GM21619 (cell line): ENCODE measurements around the gene SLC32A1.

Source experiments
- ATAC-seq: cut with Tn5 transposase; IDR thresholded peaks from one replicate; pipeline ENCODE4 v1.9.1; 2021; ENCODE audit not compliant: unreplicated experiment

Gene SLC32A1

DNA sequence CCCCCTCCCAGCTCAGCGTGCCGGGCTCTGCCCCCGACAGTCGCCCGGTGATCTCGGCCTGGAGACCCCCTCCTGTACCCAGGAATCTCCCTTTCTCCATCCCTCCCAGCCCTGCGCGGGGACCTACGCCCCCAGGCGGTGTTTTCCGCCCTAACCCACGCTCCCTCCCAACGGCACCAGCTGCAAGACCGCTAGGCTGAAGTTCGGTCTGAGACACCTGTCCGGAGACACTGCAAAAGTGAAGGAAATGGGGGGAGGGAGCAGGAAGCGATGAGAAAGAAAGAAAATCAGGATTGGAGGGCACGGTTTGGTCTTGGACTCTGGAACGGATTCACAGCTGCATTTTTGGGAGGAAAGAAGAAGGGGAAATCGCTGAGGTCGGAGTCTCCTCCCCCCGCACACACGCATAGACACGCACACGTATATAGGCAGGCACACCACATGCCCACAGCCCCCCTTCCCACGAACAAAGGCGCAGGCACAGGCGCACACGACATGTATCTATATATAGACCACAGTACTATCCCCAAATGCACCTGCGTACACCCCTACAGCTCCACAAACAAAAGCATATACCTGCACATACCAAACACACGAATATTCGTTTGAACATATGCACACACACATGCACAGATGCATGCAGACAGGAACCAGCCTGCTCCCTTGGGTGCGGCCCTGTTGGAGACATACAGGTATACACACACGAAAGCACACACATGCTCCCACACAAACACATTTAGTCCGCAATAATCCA is 1.0 kb downstream of the SLC32A1 start:
- no peak for ATAC-seq

DNA sequence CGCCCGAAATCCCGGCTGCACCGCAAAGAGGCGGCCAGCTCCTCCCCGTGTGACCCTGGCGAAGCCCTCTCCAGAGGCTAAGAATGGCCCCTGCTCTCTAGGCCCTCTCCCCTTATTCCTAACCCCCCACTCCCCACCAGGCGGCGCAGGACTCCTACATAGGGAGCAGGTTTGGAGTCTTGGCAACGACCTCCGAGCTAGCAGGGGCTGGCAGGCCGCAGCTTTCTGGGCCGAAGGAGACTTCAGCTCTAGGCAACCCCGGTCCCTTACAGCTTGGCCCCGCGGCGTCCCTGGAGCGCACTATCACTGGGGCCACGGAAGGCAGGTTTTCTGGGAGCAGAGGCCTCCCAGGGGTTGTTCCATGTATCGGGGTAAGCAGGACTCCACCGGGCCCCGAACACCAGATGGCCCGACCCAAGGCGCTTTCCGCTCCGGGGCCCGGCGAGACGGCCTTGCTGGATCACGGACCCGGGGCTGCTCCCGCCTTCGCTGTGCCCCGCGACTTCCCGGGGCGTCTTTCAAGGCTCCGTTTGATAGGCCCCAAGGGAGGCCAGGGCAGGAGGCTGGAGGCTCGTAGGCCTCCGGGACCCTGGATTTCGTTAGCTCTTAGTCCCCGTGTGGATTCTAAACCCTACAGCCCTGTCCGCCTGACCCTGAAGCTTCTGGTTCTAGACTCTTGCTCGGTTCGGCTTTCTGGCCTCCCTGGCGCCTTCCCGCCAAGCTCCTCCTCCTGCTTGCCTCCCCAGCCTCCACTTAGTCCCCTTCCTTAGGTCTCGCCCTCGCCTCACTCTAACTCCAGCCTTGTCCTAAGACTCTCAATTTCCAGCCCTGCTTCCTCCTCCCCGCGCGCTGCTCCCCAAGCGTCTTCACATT is 1.9 kb downstream of the SLC32A1 start:
- no peak for ATAC-seq

DNA sequence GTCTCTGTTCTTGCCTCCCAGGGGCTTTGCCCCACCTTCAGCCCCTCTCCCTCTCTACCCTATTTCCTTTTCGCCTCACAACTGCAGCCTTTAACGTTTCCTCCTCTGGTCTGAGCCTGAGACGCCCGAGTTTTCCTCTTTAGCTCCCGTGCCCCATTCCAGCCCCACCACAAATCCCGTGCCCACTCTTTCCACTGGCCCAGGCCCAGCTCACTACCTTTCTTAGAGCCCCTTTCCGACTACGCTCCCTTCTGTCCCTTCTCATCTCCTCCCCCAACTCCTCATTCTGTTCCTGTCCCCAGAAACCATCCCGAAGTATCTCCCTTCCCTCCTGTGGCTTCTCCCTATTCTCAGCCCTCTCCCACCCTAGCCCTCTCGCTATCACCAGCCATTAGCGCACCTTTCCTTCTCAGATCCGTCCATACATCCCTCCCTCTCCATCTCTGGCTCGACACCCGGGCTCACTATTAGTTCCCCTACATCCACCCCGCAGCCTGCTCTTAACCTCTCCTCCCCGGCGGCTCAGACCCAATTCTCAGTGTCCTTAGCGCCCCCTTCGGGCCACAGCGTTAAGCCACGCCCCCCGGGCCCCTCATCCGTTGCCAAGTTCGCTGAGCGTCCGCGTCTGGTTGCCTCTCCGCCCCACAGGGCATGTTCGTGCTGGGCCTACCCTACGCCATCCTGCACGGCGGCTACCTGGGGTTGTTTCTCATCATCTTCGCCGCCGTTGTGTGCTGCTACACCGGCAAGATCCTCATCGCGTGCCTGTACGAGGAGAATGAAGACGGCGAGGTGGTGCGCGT is 2.7 kb downstream of the SLC32A1 start:
- ATAC-seq = no peak

DNA sequence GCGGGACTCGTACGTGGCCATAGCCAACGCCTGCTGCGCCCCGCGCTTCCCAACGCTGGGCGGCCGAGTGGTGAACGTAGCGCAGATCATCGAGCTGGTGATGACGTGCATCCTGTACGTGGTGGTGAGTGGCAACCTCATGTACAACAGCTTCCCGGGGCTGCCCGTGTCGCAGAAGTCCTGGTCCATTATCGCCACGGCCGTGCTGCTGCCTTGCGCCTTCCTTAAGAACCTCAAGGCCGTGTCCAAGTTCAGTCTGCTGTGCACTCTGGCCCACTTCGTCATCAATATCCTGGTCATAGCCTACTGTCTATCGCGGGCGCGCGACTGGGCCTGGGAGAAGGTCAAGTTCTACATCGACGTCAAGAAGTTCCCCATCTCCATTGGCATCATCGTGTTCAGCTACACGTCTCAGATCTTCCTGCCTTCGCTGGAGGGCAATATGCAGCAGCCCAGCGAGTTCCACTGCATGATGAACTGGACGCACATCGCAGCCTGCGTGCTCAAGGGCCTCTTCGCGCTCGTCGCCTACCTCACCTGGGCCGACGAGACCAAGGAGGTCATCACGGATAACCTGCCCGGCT is 3.4 kb downstream of the SLC32A1 start:
- no peak for ATAC-seq

DNA sequence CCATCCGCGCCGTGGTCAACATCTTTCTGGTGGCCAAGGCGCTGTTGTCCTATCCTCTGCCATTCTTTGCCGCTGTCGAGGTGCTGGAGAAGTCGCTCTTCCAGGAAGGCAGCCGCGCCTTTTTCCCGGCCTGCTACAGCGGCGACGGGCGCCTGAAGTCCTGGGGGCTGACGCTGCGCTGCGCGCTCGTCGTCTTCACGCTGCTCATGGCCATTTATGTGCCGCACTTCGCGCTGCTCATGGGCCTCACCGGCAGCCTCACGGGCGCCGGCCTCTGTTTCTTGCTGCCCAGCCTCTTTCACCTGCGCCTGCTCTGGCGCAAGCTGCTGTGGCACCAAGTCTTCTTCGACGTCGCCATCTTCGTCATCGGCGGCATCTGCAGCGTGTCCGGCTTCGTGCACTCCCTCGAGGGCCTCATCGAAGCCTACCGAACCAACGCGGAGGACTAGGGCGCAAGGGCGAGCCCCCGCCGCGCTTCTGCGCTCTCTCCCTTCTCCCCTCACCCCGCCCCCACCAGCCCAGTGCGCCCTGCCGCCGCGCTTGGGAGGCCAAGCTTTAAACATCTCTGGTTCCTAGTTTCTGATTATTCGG is 4.0 kb downstream of the SLC32A1 start:
- no peak for ATAC-seq

DNA sequence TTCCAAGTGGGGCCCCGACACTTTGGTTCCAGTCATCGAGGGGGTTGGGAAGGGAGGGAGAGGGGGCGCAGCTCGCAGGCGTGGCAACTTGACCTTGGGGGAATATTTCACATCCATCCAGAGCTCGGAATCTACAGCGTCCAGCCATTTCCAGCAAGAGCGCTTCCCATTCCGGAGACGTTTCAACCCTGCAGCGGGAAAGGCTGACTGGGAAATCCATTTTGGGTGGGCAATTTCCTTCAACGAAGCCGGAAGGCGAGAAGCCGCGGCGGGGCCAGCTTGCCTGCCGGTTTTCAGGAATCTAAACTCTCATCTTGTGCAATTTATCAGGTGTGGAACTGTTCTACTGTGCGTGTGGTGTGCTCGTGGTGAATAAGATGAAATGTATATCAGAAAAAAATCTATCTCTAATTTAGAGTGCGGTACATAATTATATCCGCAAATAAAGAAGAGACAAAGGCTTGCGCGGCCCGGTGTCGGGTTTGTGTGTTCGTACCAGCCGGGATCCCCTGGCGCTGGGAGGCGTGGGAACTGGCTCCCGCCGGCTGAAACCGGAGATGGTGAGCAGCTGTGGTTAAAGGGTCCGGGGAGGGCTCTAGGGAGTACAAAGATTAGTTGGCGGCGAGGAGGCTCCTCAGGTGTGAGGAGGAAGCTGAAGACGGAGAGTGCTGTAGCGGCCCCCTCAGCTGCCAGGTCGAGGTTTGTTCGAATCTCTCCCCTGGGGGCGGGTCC is 4.8 kb downstream of the SLC32A1 start:
- ATAC-seq = no peak

DNA sequence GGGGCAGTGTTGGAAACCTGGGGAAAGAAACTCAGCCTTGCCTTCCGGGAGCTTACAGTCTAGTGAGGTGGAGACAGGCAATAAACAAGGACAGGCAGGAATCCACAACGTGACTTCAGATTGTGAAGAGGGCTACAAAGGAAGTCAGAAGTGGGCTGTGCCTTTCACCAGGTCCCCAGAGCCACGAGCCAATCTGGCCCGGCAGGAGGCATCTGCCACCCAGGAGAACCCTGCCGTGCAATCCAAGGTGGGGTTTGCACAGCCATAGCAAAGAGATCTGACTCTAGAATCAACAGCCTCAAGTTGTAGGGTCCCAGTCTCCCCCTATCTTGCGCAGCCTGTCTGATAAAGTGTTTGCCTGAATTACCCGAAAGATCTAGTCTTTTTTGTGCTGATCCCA is 5.5 kb downstream of the SLC32A1 start:
- no peak for ATAC-seq

DNA sequence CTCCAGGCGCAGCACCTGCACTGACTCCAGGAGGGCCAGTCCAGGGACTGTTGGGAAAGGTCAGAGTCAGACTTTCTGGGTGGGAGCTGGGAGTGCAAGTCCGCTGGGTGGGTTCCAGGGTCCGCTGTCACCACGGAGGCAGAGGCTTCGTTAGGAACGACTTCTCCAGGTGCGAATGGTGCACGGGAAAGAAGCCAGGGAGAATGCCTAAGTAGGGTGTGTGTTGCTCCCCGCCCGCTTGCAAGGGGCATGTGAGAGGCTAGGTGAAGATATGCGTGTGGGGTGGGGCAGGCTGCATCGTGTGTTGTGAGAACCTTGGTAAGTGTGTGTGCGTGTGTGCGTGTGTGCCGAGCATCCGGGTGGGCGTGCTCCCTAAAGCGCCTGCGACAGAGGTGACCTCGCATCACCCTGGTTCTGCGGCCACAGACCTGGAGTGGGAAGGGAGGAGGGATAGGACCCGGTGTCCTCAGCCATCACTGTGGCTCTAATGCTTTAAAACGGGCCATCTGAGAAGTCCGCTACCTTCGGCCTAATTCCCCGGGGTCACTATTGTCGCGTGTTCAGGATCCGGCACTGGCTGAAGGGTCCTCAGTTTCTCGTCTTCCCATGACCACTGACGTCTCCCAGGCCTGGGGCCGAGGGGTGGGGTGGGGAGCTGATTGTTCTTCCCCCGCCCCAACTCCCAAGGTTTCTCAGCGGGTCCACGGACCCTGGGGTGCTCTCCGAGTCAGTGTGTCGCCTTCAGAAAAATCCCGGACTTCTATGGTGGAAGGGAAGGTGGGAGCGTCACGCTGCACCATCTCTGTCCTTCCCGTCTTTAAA is 6.1 kb downstream of the SLC32A1 start:
- no peak for ATAC-seq

DNA sequence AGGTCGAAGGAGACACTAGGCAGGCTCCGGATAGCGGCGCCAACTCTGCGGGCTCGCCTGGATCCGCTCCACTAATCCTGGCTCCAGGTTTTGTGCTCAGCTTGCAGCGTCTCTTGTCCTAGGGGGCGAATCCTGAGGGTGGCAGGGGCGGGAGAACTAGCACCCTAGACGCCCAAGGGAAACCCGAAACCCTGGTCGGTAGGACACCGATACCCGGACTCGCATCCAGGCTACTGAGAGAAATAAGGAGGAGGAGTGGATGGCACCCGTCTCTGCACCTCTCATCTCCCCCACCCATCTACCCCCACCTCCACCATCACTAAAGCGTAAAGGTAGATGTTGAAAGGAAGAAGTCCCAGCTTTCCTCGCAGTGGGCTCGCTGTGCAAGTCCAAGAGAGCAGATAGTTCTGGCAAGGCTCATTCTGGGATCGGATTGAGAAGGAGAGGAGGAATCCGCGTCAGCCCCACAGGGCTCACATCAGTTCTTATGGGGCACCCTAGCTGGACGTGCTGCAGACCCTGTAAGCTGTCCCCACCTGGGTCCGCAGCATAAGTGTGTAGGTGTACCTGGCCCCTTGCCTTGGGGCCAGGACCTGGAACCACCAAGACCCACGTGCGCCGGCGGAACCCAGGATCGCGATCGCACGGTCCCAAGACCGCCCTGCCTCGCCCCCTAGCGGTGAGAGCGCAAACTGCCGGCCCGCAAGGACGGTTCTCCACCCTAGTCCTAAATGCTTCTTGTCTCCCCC is 6.9 kb downstream of the SLC32A1 start:
- ATAC-seq = peak; percentile 74

DNA sequence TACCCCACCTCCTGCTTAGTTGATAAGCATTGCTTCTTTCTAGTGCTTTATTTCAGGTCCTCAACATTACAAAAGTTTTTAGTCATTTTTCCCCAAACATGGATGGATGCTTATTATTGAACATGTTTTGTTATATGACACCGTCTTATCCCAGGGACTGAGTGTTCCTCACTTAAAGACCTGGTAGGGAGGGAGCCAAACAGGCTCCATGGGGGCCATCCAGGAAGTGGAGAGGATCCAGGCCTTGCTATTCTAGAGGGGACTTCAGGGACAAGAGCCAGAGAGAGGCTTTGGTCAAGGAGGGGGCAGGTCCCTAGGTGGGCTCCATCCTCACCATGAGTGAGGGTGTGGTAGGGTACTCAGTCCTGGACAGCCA is 7.4 kb downstream of the SLC32A1 start:
- no peak for ATAC-seq

DNA sequence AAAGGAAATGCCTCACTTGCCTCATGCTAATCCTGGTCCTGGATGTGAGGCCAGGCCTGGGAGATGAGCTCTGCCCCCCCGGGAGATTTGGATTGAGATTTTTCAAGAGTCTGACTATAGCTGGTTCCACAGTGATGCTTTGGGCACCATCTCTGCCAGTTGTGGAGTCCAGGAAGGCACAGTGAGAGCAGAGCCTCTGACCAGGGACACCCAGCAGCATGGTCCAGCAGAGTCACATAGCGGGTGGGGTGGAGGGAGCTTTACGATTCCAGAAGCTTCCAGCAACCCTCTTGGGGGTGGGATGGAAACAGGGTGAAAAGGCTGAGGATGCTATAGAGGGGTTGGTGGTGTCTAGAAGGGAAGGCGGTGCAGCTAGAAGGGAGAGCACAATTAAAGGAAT is 8.7 kb downstream of the SLC32A1 start:
- ATAC-seq = no peak

DNA sequence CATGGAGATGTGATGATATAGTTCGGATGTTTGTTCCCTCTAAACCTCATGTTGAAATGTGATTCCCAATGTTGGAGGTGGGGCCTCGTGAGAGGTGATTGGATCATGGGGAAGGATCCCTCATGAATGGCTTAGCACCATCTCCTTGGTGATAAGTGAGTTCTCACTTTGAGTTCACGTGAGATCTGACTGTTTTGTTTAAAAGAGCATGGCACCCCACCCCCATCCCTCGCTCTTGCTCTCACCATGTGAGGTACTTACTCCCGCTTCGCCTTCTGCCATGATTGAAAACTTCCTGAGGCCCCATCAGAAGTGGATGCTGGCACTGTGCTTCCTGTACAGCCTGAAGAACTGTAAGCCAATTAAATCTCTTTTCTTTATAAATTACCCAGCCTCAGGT is 10.9 kb downstream of the SLC32A1 start:
- ATAC-seq = no peak

DNA sequence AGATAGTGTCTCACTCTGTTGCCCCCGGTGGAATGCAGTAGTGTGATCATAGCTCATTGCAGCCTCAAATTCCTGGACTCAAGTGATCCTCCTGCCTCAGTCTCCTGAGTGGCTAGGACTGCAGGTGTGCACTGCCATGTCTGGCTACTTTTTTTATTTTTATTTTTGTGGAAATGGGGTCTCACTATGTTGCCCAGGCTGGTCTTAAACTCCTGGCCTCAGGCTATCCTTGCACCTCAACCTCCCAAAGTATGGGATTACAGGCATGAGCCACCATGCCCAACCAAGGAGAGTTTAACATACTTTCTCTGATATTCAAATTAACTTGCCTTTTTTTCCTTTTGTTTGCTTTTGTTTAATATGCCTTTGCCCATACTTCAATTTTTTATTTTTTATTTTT is 13.6 kb downstream of the SLC32A1 start:
- ATAC-seq = no peak

DNA sequence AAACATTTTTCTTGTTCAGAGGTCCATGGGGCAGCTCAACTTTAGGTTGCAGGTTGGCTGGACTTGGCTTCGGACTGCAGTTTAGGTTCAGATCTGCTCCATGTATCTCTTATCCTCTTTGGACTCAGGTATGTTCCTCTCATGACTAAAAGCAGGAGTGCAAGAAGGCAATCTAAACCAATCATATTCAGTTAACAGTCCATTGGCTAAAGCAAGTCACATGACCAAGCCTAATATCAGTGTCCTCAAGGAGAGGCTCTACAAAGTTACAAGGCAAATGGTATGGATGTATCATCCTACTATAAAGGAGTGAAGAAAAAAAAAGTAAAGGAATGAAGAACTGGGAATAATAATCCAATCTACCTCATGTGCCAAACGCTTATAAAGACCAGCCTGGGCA is 21.5 kb downstream of the SLC32A1 start:
- no peak for ATAC-seq

DNA sequence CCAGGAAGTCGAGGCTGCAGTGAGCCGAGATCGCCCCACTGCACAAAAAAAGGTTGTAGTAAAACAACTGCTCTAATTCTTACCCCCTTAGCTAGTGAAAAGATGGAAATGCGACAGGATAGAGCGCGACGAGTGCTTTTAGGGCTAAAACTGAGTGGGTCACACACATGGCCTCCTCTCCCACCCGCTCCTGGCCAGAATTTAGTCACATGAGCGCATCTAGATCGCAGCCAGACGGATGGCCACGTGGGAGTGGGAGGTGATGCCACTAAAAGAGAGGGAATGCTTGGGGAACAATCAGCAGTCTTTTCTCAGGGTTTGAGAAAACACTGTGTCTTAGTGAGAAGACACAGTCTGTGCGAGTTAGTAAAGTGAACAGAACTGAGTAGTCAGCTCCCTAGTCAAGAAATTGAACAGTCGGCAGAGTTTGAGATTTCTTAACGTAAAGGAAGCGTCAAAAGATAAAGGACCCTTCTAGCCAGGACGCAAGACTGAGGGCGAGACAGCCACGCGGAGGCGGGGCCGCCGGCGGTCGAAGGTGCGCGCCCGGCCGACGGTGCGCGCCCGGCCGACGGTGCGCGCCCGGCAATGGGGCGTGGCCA is 23.3 kb downstream of the SLC32A1 start:
- ATAC-seq = no peak

DNA sequence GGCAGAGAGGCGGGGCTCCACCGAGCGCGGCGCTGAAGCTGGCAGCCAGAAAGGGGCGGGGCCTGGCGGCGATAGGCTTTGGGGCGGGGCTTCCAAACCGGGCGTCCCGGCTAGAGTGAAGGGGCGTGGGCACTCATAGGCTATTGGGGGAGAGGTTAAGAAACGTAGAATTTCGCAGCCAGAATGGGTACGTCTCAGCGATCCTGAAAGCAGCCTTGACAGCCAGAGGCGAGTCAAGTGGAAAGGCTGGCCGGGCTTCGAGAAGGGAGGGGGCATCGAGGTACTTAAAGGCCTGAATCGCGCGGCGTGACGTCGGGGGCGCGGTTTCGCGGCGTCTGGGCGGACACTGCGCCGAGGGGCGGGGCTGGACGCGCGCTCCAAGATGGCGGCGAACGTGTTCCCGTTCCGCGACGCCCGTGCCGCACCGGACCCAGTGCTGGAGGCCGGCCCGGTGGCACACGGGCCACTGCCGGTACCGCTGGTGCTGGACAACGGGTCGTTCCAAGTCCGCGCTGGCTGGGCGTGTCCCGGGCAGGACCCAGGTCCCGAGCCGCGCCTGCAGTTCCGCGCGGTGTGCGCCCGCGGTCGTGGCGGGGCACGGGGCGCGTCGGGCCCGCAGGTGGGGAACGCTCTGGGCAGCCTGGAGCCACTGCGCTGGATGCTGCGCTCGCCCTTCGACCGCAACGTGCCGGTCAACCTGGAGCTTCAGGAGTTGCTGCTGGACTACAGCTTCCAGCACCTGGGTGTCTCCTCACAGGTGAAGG is 24.0 kb downstream of the SLC32A1 start, which contains the start of gene ACTR5:
Gene ACTR5 (plus strand): TSS at position 364 of the 764 bp plus-strand sequence. CDS start 19 bp downstream, at position 383.
- peak; percentile 83 for ATAC-seq

DNA sequence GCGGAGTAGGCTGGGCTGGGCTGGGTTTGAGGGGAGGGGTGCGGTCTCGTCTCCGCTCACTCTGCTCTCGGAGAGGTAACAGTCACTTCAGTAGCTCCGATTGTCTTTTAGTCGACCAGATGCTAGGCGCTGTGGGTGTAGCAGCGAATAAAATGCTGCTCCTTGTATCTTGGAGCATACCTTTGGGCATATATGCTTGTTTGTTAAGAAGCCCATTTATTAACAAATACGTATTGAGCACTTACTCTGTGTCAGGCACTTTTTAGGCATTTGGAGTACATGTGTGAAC is 24.5 kb downstream of the SLC32A1 start:
- peak; percentile 22 for ATAC-seq
